ENCODE data around the gene CCDC71L.
"Not testable (repeated sequence)": the region's sequence is repeated elsewhere in the genome, so short reads cannot be mapped to it uniquely, and the experiment has no call there.

Gene CCDC71L

DNA sequence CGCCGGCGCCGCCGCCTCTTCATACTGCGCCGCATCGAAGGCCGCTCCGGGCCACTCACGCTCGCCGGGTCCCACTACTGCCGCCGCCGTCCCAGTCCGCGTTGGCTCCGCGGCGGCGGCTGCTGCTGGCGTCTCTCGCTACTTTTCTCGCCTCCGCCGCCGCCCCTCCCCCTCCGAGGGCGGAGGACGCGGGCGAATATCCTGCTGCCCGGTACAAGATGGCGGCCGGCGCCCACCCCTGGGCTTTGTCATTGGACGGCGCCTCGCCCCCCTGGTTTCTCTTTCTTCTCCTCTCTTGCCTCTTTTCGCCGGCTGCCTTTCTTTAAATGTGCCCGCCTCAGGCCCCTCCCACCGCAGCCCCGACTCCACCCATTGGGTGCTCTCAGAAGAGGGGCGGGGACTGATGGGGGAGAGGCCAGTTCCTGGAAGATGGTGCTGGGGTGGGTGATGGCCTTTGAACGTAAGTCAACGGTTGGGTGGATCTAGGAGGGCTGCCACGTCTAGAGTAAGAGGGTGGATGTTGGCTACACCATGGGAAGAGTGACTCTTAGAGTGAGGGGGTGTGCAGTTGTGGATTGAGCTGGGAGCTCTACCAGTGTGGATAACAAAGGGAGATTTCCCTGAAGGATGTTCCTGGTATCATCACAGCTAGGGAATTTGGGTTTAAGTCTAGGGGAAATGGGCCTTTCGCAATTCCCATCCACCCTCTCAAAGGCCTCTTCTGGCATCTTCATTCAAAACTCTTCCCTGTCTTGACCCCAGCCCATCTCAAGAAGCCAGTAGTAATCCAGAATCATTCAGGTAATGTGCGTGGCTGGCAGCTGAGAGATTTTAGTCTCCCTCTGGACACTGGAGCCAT is at the start of gene CCDC71L:
CCDC71L (minus strand) TSS at position 297 of the 859 bp plus-strand sequence; CDS start at position 35, 262 bp downstream.
- H3K4me3 ChIP-seq (ENCODE audit: low read depth, low read length) = peak within 1 kb of the TSS; percentile 86
- DNase-seq (ENCODE audit: low read depth) = peak; percentile 84

DNA sequence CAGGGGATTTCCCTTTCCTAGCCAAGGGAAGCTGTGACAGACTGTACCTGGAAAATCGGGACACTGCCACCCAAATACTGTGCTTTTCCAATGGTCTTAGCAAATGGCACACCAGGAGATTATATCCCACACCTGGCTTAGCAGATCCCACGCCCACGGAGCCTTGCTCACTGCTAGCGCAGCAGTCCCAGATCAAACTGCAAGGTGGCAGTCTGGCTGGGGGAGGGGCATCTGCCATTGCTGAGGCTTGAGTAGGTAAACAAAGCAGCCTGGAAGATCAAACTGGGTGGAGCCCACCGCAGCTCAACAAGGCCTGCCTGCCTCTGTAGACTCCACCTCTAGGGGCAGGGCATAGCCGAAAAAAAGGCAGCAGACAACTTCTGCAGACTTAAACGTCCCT is 48.6 kb upstream of the CCDC71L start:
- not testable (repeated sequence) for DNase-seq (ENCODE audit: low read depth); H3K4me3 ChIP-seq (ENCODE audit: low read depth, low read length)

DNA sequence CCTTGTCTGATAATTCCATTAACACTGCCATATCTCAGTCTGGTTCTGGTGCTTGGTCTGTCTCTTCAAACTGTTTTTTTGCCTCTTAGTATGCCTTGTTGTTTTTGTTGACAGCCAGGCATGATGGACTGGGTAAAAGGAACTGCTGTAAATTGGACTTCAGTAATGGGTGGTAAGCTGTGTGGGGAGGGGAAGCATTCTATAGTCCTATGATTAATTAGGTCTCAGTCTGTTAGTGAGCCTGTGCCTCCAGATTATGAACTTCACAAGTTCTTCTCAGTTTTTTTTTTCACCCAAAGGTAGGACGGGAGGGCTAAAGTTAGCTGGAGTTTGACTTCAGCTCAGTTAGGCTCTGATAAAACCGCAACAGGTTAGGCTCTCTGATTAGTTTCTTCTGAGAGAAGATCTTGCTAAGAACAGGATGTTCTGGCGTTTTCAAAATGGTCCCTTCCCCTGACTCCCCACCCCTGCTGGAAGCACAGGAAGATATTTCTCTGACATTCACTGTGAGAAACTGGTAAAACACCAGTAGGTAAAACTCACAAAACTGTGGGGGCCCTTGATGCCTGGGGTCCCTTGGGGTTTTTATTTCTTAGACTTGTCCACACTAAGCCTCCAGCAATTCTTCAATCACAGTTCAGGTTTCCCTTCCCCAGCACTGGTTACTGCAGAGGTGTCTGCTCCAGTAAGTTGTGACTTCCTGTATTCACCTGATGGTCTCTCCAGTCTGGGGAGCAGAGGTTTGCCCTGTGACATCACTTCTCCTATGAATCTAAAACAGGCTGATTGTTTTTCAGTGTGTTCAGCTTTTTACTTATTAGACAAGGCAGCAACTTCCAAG is 43.3 kb upstream of the CCDC71L start:
- no peak for DNase-seq (ENCODE audit: low read depth)

DNA sequence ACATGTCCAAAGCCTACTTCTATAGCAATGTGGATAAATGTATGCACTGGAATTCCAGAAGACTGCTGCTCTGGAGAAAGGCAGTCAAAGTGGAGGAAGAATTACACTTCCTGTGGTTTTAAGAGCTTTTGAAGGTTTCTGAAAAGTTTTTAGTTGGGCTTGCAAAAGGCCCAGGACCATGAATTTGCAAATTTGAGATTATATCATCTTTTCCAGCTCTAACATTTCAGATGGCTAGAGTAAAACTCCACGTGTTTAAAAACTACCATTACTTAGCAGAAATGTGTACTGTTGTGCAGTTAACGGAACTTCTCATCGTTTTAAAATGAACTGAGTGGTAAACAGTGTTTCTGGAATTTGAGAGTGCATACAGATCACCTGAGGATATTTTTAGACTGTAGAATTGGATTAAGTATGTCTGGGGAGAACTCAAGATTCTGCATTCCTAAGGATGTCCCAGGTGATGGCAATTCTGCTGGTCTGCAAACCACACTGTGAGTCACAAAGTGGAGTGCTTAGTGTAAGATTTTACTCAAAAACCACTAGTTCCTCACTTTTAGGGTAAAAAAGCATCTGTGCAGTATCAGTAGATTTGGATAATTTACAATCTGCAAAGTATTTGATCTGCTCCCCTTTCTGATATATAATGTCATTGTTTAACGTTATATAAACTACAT is 32.9 kb upstream of the CCDC71L start:
- no peak overlapping the region for H3K4me3 ChIP-seq (ENCODE audit: low read depth, low read length)
- DNase-seq (ENCODE audit: low read depth) = no peak

More for the DNA sequence above, 43.3 kb upstream of the CCDC71L start:
- no peak overlapping the region for H3K4me3 ChIP-seq (ENCODE audit: low read depth, low read length)

DNA sequence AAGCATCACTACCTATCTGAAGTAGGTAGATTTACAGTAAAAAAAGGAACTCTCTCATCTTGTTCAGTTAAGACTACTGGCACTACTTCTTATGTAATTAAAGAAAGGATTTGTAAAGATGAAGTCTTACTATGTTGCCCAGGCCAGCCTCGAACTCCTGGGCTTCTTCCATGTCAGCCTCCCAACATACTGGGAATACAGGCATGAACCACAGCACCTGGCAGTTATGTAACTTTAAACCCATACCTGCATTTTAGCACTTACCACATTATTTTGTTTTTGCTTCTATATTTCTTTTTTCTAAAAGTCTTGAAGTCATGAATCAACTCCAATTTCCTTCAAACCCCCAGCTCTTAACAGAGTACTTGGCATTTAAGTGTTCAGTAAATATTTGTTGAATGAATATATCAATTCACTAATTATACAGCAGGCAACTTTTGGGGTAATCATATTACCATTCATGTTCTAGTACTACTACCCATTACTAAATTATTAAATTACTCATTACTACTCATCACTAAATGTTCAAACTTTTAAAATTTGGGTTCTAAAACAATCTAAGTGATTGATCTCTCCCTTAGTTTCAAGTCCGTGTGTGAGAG is 31.6 kb upstream of the CCDC71L start:
- H3K4me3 ChIP-seq (ENCODE audit: low read depth, low read length) = no peak overlapping the region
- DNase-seq (ENCODE audit: low read depth) = no peak

DNA sequence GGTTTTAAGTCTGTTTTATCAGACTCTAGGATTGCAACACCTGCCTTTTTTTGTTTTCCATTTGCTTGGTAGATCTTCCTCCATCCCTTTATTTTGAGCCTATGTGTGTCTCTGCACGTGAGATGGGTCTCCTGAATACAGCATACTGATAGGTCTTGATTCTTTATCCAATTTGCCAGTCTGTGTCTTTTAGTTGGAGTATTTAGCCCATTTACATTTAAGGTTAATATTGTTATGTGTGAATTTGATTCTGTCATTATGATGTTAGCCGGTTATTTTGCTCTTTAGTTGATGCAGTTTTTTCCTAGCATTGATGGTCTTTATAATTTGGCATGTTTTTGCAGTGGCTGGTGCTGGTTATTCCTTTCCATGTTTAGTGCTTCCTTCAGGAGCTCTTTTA is 27.2 kb upstream of the CCDC71L start:
- not testable (repeated sequence) for DNase-seq (ENCODE audit: low read depth); H3K4me3 ChIP-seq (ENCODE audit: low read depth, low read length)

DNA sequence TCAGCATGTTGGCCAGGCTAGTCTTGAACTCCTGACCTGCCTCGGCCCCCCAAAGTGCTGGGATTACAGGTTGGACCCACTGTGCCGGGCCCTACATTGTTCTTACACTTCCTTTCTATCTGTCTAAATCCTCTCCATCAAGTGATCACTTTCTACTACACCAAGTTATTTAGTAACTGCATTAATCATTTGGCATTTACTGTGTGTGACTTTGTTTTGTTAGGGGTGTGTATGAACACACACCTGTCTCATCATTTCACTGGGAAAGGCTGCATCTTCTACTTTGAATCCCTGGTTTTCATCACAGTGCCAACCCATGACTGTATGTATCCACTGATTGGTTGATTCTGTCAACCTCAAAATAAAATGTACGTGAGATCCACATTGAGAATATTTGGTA is 23.0 kb upstream of the CCDC71L start:
- no peak for DNase-seq (ENCODE audit: low read depth)
- H3K4me3 ChIP-seq (ENCODE audit: low read depth, low read length) = no peak overlapping the region

DNA sequence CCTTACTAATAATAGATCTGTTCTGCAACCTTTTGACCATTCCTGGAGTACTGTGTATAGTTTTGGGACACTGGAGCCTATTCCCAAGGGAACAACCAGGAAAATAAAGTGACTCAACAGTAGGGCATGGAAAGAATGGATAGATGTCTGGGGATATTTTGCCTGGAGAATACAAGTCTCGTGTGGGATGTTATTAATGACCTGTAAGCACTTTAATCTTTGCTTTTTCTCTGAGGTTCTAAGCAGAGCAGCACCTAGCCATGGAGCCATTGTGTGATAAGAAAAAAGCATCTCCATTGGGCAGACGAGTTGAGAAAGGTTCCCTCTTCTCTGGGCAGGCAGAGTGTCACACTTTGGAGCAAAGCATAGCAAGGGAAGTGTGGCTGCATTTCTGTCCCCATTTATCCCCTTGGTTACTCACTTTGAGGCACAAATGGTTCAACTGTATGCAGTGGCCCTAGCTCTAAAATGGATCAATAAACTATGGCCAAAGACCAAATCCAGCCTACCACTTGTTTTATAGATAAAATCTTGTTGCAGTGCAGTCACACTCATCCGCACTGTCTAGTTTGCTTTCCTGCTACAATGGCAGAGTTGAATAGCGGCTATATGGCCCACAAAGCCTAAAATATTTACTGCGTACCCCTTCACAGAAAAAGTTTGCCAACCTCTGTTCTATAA is 21.0 kb upstream of the CCDC71L start:
- no peak overlapping the region for H3K4me3 ChIP-seq (ENCODE audit: low read depth, low read length)
- DNase-seq (ENCODE audit: low read depth) = peak; percentile 8

DNA sequence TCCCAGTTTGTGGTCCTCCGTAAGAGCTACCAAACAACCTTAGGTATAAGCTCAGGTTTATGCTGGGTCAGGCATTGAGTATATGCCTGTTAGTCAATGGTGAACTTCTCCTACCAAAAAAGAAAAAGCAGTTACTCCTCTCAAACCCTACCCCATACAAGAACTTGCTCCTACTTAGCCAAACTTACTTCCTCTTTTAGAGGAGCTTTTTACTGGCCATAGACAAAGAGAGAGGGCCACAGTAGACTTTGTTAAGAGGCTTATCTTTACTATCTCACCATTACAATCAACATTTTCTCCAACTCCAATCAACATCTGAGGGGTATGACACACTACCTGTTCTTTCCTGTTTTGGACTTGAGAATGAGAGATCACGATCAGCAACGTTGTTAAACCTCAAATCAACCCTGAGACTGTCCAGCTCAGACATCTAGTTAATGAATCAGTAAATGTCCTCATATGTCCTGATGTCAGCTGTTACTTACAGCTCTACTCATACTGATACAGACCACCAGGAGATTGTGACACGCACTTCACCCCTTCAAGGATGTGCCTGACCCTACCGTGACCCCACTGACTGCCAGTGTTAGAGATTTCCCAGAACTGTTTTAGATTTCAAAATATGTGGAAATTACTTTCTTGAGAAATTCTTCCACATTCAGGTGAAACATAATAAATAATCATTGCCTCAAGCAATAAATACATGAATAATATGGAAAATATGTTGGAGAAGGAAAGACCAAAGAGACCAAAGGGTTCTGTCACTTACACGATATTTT is 18.4 kb upstream of the CCDC71L start:
- no peak overlapping the region for H3K4me3 ChIP-seq (ENCODE audit: low read depth, low read length)
- peak; percentile 1 for DNase-seq (ENCODE audit: low read depth)

DNA sequence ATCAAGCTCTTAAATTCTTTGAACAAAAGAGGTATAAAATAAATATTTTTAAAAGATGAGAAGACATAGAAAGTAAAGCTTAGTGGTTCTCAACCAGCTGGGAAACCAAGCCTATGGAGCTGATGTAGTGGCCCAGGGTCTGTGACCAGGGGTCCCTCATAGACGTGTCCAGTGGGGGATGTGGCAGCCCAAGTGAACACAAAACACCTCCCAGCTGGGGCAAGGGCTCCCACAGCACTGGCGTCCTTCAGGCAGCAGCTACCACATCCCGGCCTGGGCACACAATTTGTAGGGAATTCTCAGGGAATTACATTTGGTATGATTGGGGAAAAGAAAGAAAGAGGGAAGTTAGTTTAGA is 17.8 kb upstream of the CCDC71L start:
- no peak for DNase-seq (ENCODE audit: low read depth)
- H3K4me3 ChIP-seq (ENCODE audit: low read depth, low read length) = no peak overlapping the region

DNA sequence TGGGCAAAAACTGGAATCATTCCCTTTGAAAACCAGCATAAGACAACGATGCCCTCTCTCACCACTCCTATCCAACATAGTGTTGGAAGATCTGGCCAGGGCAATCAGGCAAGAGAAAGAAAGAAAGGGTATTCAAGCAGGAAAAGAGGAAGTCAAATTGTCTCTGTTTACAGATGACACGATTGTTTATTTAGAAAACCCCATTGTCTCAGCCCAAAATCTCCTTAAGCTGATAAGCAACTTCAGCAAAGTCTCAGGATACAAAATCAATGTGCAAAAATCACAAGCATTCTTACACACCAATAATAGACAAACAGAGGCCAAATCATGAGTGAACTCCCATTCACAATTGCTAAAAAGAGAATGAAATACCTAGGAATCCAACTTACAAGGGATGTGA is 15.5 kb upstream of the CCDC71L start:
- not testable (repeated sequence) for H3K4me3 ChIP-seq (ENCODE audit: low read depth, low read length); DNase-seq (ENCODE audit: low read depth)

DNA sequence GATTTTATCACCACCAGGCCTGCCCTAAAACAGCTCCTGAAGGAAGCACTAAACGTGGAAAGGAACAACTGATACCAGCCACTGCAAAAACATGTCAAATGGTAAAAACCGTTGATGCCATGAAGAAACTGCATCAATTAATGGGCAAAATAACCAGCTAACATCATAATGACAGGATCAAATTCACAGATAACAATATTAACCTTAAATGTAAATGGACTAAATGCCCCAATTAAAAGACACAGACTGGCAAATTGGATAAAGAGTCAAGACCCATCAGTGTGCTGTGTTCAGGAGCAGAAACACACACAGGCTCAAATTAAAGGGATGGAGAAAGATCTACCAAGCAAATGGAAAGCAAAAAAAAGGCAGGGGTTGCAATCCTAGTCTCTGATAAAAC is 12.7 kb upstream of the CCDC71L start:
- H3K4me3 ChIP-seq (ENCODE audit: low read depth, low read length); DNase-seq (ENCODE audit: low read depth): not testable (repeated sequence)

DNA sequence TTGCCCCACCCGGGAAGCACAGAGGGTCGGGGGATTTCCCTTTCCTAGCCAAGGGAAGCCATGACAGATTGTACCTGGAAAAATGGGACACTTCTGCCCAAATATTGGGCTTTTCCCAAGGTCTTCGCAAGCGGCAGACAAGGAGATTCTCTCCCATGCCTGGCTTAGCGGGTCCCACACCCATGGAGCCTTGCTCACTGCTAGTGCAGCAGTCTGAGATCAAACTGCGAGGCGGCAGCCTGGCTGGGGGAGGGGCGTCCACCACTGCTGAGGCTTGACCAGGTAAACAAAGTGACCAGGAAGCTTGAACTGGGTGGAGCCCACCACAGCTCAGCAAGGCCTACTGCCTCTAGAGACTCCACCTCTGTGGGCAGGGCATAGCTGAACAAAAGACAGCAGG is 11.0 kb upstream of the CCDC71L start:
- DNase-seq (ENCODE audit: low read depth); H3K4me3 ChIP-seq (ENCODE audit: low read depth, low read length): not testable (repeated sequence)

DNA sequence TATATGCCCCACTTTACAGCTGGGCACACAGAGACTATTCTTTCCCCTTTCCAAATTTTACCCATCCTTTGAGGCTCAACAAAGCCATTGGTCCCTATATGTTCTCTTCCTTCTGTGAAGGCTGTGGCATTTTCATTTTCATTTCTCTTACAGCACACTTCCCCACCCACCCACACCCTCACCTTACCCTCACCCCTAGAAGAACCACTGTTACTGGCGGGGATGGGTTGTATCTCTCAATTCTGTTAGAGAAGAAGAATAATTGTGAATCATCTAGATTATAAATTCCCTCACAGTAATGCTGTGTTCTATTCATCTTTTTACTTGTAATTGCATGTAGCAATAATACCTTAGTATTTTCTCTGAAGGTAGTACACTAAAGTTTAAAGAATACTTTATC is 10.2 kb upstream of the CCDC71L start:
- DNase-seq (ENCODE audit: low read depth) = no peak

DNA sequence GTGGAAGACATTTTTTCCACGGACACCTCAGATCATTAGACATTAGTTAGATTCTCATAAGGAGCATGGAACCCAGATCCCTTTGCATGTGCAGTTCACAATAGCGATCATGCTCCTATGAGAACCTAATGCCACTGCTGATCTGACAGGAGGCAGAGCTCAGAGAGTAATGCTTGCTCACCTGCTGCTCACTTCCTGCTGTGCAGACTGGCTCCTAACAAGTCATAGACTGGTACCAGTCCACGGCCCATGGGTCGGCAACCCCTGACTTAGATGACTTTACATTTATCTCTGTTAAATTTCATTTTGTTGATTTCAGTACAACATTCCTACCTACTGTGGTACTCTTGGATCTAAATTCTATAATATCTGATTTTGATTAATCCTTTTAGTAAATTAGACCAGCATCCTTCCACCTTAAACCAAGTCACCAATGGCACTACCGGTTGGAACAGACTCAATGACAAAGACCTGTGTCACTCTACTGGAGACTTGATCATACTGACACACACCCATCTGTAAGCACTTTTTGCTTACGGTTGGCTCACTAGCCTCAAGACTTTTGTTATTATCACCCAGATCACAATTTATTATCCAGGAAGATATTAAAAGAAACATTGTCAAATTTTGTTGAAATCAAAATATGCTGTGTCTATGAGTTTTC is 8.0 kb upstream of the CCDC71L start:
- H3K4me3 ChIP-seq (ENCODE audit: low read depth, low read length) = no peak overlapping the region
- no peak for DNase-seq (ENCODE audit: low read depth)

More for the DNA sequence above, 10.2 kb upstream of the CCDC71L start:
- no peak overlapping the region for H3K4me3 ChIP-seq (ENCODE audit: low read depth, low read length)

DNA sequence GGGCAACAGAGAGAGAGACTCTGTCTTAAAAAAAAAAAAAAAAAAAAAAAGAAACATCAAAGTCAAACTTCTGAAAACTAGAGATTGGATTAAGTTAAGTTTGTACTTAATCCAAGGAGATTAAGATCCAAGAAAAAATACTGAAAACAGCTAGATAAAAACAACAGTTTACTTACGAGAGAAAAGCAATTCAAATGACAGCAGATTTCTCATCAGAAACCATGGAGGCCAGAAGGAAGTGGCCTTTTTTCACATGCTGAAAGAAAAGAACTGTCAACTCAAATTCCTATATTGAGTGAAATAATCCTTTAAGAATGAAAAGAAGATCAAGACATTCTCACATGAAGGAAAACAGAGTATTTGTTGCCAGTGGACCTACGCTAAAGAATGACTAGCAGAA is 5.4 kb upstream of the CCDC71L start:
- DNase-seq (ENCODE audit: low read depth) = no peak
- H3K4me3 ChIP-seq (ENCODE audit: low read depth, low read length) = no peak overlapping the region

DNA sequence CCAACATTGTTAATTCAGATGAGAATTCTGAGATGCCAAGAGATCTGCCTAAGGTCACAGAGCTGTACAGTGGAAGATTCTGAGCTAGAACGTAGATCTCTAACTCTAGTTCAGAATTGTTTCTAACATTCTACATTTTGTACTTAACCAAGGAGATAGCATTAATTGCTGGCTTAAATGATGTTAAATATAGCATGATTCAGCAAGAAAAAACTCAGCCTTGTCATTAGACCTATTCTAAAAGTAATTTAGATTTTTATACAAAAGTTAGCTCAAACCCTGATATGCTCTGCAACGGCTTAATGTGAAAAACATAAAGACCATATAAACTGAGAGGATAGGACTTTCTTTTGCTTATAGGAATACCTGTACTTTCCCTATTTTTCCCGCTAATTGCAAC is 3.4 kb upstream of the CCDC71L start:
- no peak overlapping the region for H3K4me3 ChIP-seq (ENCODE audit: low read depth, low read length)
- DNase-seq (ENCODE audit: low read depth) = no peak

All from skeletal muscle cell (primary cell).